ENCODE results near the gene CHMP3. TPM values are rescaled to one million over a fixed set of nuclear protein-coding genes. Genes with fewer than 3 reads are reported as not detected.

The CHMP3 gene
- total and polyA plus RNA-seq, 2 of the 13 experiments (the other 11 are each of a cell fraction or from before 2014, with no cell fraction given) = 64.1 to 114 TPM

GRCh38 chr2:86584151-86584913 lies 21.1 kb upstream of the CHMP3 start (continued):
- TF ChIP-seq ZHX1 (CRISPR knock-in tag; IDR thresholded peaks at IDR 0.05; ENCODE audit: low read depth) (no peak), TOPORS (CRISPR knock-in tag; IDR thresholded peaks at IDR 0.05) (no peak), PATZ1 (CRISPR knock-in tag; IDR thresholded peaks at IDR 0.05) (no peak), ZNF274 (CRISPR knock-in tag; IDR thresholded peaks at IDR 0.05) (no peak), ZNF44 (CRISPR knock-in tag; IDR thresholded peaks at IDR 0.05) (no peak), ZNF7 (CRISPR knock-in tag; IDR thresholded peaks at IDR 0.05) (no peak), CSRNP1 (CRISPR knock-in tag; IDR thresholded peaks at IDR 0.05) (no peak), PREB (CRISPR knock-in tag; IDR thresholded peaks at IDR 0.05) (no peak), ZFP62 (CRISPR knock-in tag; IDR thresholded peaks at IDR 0.05) (no peak), TOE1 (CRISPR knock-in tag; IDR thresholded peaks at IDR 0.05) (no peak), GLMP (CRISPR knock-in tag; IDR thresholded peaks at IDR 0.05; ENCODE audit: borderline replicate concordance) (no peak), FOXA3 (CRISPR knock-in tag; IDR thresholded peaks at IDR 0.05) (no peak)

Measured in HepG2 (cell line).